Neural cell (in vitro differentiated cells): ENCODE measurements around the gene DNAH5. TPM values are rescaled to one million over a fixed set of nuclear protein-coding genes. Genes with fewer than 3 reads are reported as not detected.

Experiments
- H2AFZ ChIP-seq: fragments of 200-600, 300-800 bp; sonication (generic), shearing (Covaris generic); 2 replicates; pipeline ENCODE4 v1.6.0; 2014; ENCODE audit warnings: low read depth, mild to moderate bottlenecking, antibody characterized with exemption, low read length, moderate library complexity
- H3F3A ChIP-seq: fragments of 200-600 bp; shearing (Covaris generic); 2 replicates; pipeline ENCODE4 v1.6.1; 2016; ENCODE audit warnings: mild to moderate bottlenecking, moderate library complexity, mixed read lengths, antibody characterized with exemption, low read length; ENCODE audit not compliant: insufficient read depth, poor library complexity, severe bottlenecking
- H3K27ac ChIP-seq: fragments of 200-600, 300-800 bp; sonication (generic), shearing (Covaris generic); 2 replicates; pipeline ENCODE4 v1.5.1; 2014; ENCODE audit warnings: mild to moderate bottlenecking, low read length, moderate library complexity
- H3K27me3 ChIP-seq: fragments of 300-800, 200-600 bp; sonication (generic), shearing (Covaris generic); 2 replicates; pipeline ENCODE4 v1.6.0; 2014; ENCODE audit warnings: mild to moderate bottlenecking, low read depth, low read length, moderate library complexity; ENCODE audit not compliant: insufficient read depth
- H3K36me3 ChIP-seq: fragments of 300-800, 200-600 bp; sonication (generic), shearing (Covaris generic); 2 replicates; pipeline ENCODE4 v1.5.1; 2014; ENCODE audit warnings: mild to moderate bottlenecking, antibody characterized with exemption, low read length, moderate library complexity; ENCODE audit not compliant: insufficient read depth
- H3K4me2 ChIP-seq: fragments of 300-800, 200-600 bp; sonication (generic), shearing (Covaris generic); 2 replicates; pipeline ENCODE4 v1.6.0; 2014; ENCODE audit warnings: mild to moderate bottlenecking, low read length
- H3K4me3 ChIP-seq: fragments of 300-800, 200-600 bp; sonication (generic), shearing (Covaris generic); 2 replicates; pipeline ENCODE4 v1.5.1; 2014; ENCODE audit warnings: mild to moderate bottlenecking, low read length, moderate library complexity
- H3K79me2 ChIP-seq: fragments of 200-600 bp; shearing (Covaris generic); replicated peaks from 2 replicates; pipeline ENCODE4 v1.6.0; 2014; ENCODE audit warnings: mild to moderate bottlenecking, low read length, moderate library complexity; ENCODE audit not compliant: insufficient read depth
- H3K9ac ChIP-seq: fragments of 300-800, 200-600 bp; sonication (generic), shearing (Covaris generic); 2 replicates; pipeline ENCODE4 v1.6.1; 2016; ENCODE audit warnings: mild to moderate bottlenecking, low read length, mixed read lengths
- H3K9me2 ChIP-seq: fragments of 200-600 bp; shearing (Covaris generic); 2 replicates; pipeline ENCODE4 v1.6.1; 2016; ENCODE audit warnings: mild to moderate bottlenecking, low read length, mixed read lengths; ENCODE audit not compliant: insufficient read depth
- H3K9me3 ChIP-seq: fragments of 200-600, 300-800 bp; sonication (generic), shearing (Covaris generic); 2 replicates; pipeline ENCODE4 v1.6.1; 2016; ENCODE audit warnings: mild to moderate bottlenecking, mixed run types, low read length, moderate library complexity, mixed read lengths
- H4K20me1 ChIP-seq: fragments of 200-600 bp; shearing (Covaris generic); 2 replicates; pipeline ENCODE4 v1.6.1; 2016; ENCODE audit warnings: mild to moderate bottlenecking, mixed run types; ENCODE audit not compliant: insufficient read depth
- CTCF ChIP-seq: fragments of 450-650 bp; IDR thresholded peaks from 2 replicates; pipeline ENCODE4 v1.5.1; 2014; ENCODE audit warnings: antibody characterized with exemption, mild to moderate bottlenecking, moderate library complexity; ENCODE audit not compliant: poor library complexity, severe bottlenecking
- EP300 ChIP-seq: fragments of 450-650 bp; conservative IDR thresholded peaks from 2 replicates; pipeline ENCODE4 v1.6.1; 2014; ENCODE audit warnings: antibody characterized with exemption, mild to moderate bottlenecking, moderate library complexity; ENCODE audit not compliant: poor library complexity, severe bottlenecking
- EZH2 ChIP-seq: fragments of 200-600, 300-800 bp; shearing (Covaris generic), sonication (generic); IDR thresholded peaks from 2 replicates; pipeline ENCODE4 v1.6.1; 2014; ENCODE audit warnings: antibody characterized with exemption, low read length, borderline replicate concordance, mild to moderate bottlenecking; ENCODE audit not compliant: insufficient read depth, poor library complexity, severe bottlenecking
- MXI1 ChIP-seq: fragments of 450-650 bp; conservative IDR thresholded peaks from 2 replicates; pipeline ENCODE4 v1.6.1; 2014; ENCODE audit warnings: antibody characterized with exemption, mild to moderate bottlenecking; ENCODE audit not compliant: poor library complexity, severe bottlenecking
- POLR2AphosphoS5 ChIP-seq: IDR thresholded peaks from 2 replicates; pipeline ENCODE4 v1.6.1; 2012
- RAD21 ChIP-seq: fragments of 450-650 bp; conservative IDR thresholded peaks from 2 replicates; pipeline ENCODE4 v1.6.1; 2014; ENCODE audit warnings: antibody characterized with exemption, mild to moderate bottlenecking, moderate library complexity
- SMC3 ChIP-seq: fragments of 450-650 bp; conservative IDR thresholded peaks from 2 replicates; pipeline ENCODE4 v1.6.1; 2014; ENCODE audit warnings: antibody characterized with exemption, mild to moderate bottlenecking, moderate library complexity; ENCODE audit not compliant: poor library complexity
- TAF1 ChIP-seq: IDR thresholded peaks from 2 replicates; pipeline ENCODE4 v1.6.1; 2012; ENCODE audit warnings: low read depth
- polyA plus RNA-seq: library from polyadenylated mRNA; depleted of rRNA; stranded (reverse); fragments of >200 nt; gene quantifications from 2 replicates; pipeline ENCODE4 v1.2.3, GENCODE V29; 2014
- TF ChIP-seq, protein P1 (sequence below): IDR thresholded peaks from 2 replicates; pipeline ENCODE4 v1.6.1; 2012; ENCODE audit warnings: borderline replicate concordance

DNAH5 gene
- polyA plus RNA-seq, 1 donor from 2014 or later: 12.8 TPM

DNA sequence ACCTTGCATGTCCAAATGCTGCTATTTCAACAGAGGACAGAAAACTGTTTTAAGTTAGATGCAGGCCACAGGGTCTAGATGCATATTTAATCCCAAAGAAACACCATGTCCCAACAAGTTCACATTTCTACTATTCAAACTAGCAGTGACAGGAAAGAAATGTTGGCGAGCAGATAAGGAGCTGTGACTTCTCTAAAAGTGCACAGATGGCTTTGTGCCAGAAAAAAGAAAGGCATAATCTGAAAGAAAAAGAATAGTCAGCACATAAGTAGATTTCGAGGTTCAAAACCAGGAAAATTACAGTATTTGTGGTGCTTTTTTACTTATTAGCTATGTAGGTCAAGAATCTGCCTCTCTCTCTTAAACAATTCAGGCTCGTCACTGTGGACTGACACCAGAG, 178.3 kb downstream of the DNAH5 start:
- Histone ChIP-seq H3K27me3 (no peaks in the 10 kb centered on the region), H3K9me3 (no peaks in the 10 kb centered on the region), H3K79me2 (no peaks in the 10 kb centered on the region), H4K20me1 (no peaks in the 10 kb centered on the region), H3K27ac (no peak overlapping the region), H3K4me3 (no peak overlapping the region), H3F3A (no peaks in the 10 kb centered on the region), H3K9me2 (no peaks in the 10 kb centered on the region), H3K36me3 (no peaks in the 10 kb centered on the region), H2AFZ (no peak overlapping the region), H3K4me2 (no peak overlapping the region), H3K9ac (no peak overlapping the region)
- TF ChIP-seq POLR2AphosphoS5: no peak
- TF ChIP-seq CTCF: no peak
- no peak for TF ChIP-seq MXI1
- no peak for TF ChIP-seq TAF1
- TF ChIP-seq RAD21: no peak
- no peak for TF ChIP-seq SMC3
- TF ChIP-seq EP300: no peak
- TF ChIP-seq EZH2: no peak
- TF ChIP-seq, protein P1, sequence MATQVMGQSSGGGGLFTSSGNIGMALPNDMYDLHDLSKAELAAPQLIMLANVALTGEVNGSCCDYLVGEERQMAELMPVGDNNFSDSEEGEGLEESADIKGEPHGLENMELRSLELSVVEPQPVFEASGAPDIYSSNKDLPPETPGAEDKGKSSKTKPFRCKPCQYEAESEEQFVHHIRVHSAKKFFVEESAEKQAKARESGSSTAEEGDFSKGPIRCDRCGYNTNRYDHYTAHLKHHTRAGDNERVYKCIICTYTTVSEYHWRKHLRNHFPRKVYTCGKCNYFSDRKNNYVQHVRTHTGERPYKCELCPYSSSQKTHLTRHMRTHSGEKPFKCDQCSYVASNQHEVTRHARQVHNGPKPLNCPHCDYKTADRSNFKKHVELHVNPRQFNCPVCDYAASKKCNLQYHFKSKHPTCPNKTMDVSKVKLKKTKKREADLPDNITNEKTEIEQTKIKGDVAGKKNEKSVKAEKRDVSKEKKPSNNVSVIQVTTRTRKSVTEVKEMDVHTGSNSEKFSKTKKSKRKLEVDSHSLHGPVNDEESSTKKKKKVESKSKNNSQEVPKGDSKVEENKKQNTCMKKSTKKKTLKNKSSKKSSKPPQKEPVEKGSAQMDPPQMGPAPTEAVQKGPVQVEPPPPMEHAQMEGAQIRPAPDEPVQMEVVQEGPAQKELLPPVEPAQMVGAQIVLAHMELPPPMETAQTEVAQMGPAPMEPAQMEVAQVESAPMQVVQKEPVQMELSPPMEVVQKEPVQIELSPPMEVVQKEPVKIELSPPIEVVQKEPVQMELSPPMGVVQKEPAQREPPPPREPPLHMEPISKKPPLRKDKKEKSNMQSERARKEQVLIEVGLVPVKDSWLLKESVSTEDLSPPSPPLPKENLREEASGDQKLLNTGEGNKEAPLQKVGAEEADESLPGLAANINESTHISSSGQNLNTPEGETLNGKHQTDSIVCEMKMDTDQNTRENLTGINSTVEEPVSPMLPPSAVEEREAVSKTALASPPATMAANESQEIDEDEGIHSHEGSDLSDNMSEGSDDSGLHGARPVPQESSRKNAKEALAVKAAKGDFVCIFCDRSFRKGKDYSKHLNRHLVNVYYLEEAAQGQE: no peak

DNA sequence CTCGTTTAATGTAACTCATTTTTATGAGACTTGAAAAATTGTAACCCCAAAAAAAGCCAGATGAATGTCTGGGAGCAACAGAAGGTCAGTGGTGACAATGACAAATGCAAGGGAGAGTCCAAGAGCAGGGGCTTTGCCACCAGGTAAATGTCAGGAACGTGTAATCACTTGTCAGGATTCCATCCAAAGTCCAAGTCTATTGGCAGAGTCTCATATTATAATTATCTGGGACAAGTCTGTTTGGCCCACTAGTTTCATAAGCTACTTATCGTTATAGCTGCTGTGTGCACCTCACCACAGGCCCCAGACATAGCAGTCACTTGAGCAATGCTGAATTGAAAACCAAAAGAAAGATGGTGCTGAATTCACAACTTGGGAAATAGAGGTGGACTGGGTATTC, 180.8 kb downstream of the DNAH5 start:
- H3K27me3 ChIP-seq: no peaks in the 10 kb centered on the region
- H4K20me1 ChIP-seq: no peaks in the 10 kb centered on the region
- no peak overlapping the region for H3K4me3 ChIP-seq
- no peaks in the 10 kb centered on the region for H3K9me2 ChIP-seq
- no peak overlapping the region for H3K9ac ChIP-seq
- H3K4me2 ChIP-seq: no peak overlapping the region
- no peak overlapping the region for H2AFZ ChIP-seq
- H3K27ac ChIP-seq: no peak overlapping the region
- H3K79me2 ChIP-seq: no peaks in the 10 kb centered on the region
- TF ChIP-seq TAF1 (no peak), EZH2 (no peak), EP300 (no peak), CTCF (no peak), RAD21 (no peak), POLR2AphosphoS5 (no peak), SMC3 (no peak), MXI1 (no peak)
- TF ChIP-seq, protein P1: no peak
- no peaks in the 10 kb centered on the region for H3K9me3 ChIP-seq
- H3F3A ChIP-seq: no peaks in the 10 kb centered on the region
- H3K36me3 ChIP-seq: no peaks in the 10 kb centered on the region
